Thoracic aorta (tissue), 2 donors: Measurements from ENCODE around the gene SELENOS. TPM values are rescaled to one million over a fixed set of nuclear protein-coding genes. Genes with fewer than 3 reads are reported as not detected.

ENCODE experiments used
- ATAC-seq: fragments of 150-250 bp; one replicate; pipeline ENCODE4 v1.8.0; 2017; ENCODE audit warnings: low read depth; ENCODE audit not compliant: insufficient number of reproducible peaks, low FRiP score
- DNase-seq: peaks from one replicate; pipeline ENCODE4 v3.0.0-alpha.2; 2020; ENCODE audit warnings: low spot score
- H3K27ac ChIP-seq, 2 donors: fragments of 200-600 bp; sonication (generic); 1 replicate in 1 of 2; 2 replicates in 1 of 2; pipeline ENCODE4 v1.5.1; 2016; ENCODE audit warnings: mild to moderate bottlenecking in 2 of 2, moderate library complexity in 2 of 2
- H3K27me3 ChIP-seq: fragments of 200-600 bp; sonication (generic); replicated peaks from 2 replicates; pipeline ENCODE4 v1.6.0; 2016; ENCODE audit warnings: mild to moderate bottlenecking; ENCODE audit not compliant: insufficient read depth
- H3K36me3 ChIP-seq: fragments of 200-600 bp; sonication (generic); one replicate; pipeline ENCODE4 v1.5.1; 2016
- H3K4me1 ChIP-seq, 2 donors: fragments of 200-600 bp; sonication (generic); 1 replicate in 1 of 2; 2 replicates in 1 of 2; pipeline versions ENCODE4 v1.5.1 to v1.6.0; 2016; ENCODE audit warnings: low read depth in 2 of 2, mild to moderate bottlenecking in 1 of 2; ENCODE audit not compliant: control insufficient read depth in 1 of 2
- H3K4me3 ChIP-seq: fragments of 200-600 bp; sonication (generic); 2 replicates; pipeline ENCODE4 v1.5.1; 2016; ENCODE audit warnings: mild to moderate bottlenecking
- H3K9me3 ChIP-seq: fragments of 200-600 bp; sonication (generic); 2 replicates; pipeline ENCODE4 v1.5.1; 2016
- total RNA-seq, 2 donors: library from RNA; depleted of rRNA; stranded (reverse); fragments of >200 nt; gene quantifications; one replicate each; pipeline versions ENCODE4 v1.1.0 to v1.2.3, GENCODE V29; 2016
- TF ChIP-seq, protein P1 (sequence below): fragments of 200-600 bp; sonication (generic); IDR thresholded peaks from one replicate; pipeline ENCODE4 v1.5.1; 2019; ENCODE audit warnings: antibody characterized with exemption

SELENOS gene
- total RNA-seq, 2 donors from 2014 or later = 84.6 to 92.6 TPM

DNA sequence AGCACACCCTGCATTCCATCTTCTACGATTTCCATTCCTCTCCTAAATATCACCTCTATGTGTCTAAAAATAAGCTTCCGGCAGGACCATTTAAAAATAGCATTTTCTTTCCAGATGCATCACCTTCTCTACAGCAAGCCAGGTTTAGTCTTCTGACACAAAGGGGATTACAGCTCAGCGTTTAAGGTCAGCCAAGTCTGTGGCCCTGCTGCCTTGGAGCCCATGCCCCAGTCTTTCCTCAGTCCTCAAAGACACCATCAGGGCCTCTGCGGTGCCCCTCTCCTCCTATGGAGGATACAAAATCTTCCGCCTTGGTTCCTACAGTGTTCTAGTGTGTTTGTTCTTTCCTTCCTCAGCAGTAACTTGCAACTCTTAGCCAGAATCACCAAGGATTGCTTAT, 3.8 kb downstream of the SELENOS start:
- ATAC-seq (no peak), DNase-seq (no peak)
- no peak overlapping the region for H3K27ac ChIP-seq
- no peaks in the 10 kb centered on the region for H3K9me3 ChIP-seq
- H3K4me3 ChIP-seq = no peak overlapping the region
- TF ChIP-seq, protein P1, sequence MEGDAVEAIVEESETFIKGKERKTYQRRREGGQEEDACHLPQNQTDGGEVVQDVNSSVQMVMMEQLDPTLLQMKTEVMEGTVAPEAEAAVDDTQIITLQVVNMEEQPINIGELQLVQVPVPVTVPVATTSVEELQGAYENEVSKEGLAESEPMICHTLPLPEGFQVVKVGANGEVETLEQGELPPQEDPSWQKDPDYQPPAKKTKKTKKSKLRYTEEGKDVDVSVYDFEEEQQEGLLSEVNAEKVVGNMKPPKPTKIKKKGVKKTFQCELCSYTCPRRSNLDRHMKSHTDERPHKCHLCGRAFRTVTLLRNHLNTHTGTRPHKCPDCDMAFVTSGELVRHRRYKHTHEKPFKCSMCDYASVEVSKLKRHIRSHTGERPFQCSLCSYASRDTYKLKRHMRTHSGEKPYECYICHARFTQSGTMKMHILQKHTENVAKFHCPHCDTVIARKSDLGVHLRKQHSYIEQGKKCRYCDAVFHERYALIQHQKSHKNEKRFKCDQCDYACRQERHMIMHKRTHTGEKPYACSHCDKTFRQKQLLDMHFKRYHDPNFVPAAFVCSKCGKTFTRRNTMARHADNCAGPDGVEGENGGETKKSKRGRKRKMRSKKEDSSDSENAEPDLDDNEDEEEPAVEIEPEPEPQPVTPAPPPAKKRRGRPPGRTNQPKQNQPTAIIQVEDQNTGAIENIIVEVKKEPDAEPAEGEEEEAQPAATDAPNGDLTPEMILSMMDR = no peak
- peaks cover 47% of the 10 kb centered on the region for H3K36me3 ChIP-seq
- peaks cover 12 to 20% of the 10 kb centered on the region in 2 donors for H3K4me1 ChIP-seq
- no peaks in the 10 kb centered on the region for H3K27me3 ChIP-seq

DNA sequence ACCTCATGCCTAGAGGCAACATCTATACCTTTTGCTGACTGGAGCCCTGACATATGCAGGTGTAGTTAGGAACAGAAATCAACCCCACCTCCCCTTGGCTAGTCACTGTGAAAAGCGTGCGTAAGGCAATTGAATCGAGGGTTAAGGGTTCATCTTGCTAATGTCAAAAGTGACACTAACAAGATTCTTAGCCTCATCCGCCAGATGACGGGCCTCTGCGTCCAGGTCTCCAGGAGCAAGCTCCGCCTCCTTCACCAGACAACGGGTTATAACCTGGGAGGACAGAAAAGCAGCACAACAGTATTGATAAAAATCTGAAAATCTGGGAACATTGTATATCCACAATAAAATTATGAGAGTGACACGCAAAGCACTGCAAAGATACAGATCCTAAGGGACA, 4.7 kb downstream of the SELENOS start:
- H3K27ac ChIP-seq = no peak overlapping the region
- ATAC-seq (no peak), DNase-seq (no peak)
- H3K4me1 ChIP-seq = peaks cover 11 to 21% of the 10 kb centered on the region in 2 donors
- no peaks in the 10 kb centered on the region for H3K9me3 ChIP-seq
- H3K27me3 ChIP-seq = no peaks in the 10 kb centered on the region
- H3K4me3 ChIP-seq = no peak overlapping the region
- TF ChIP-seq, protein P1 = no peak
- H3K36me3 ChIP-seq = peaks cover 47% of the 10 kb centered on the region

DNA sequence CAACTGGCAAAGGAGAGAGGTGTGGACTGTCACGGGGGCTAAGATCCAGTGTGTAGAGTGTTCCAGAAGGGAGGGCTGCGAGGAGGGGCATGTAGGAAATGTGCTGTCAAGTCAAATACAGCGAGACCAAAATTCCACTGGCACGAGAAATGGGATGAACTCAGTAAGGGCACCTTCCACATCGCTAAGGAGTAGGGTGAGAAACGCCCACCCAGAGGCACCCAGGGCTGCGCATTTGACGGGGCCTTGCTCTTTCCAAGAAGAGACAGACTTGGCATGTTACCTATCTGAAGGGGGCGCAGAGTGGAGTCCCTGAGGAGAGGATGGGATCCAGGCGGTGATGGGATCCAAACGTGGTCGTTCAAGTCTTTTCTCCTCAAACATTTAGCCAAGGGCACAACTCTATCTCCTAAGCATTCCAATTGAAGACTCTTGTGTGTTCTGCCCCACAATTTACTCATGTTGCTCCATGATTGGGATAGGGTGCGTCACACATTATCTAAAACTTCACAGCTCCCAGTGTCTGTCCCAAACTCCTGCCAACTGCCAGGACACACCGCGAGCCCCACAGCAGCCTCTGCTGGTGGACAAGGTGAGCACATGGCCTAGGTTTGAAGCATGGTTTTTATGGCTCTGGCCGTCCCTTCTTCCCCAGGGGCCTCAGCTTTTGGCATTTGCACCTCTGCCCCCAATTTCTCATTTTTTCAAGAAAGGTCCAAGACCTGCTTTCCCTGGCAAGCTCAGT, 7.6 kb downstream of the SELENOS start:
- peaks cover 42% of the 10 kb centered on the region for H3K36me3 ChIP-seq
- ATAC-seq (no peak), DNase-seq (no peak)
- no peak overlapping the region for H3K27ac ChIP-seq
- no peaks in the 10 kb centered on the region for H3K27me3 ChIP-seq
- no peaks in the 10 kb centered on the region for H3K9me3 ChIP-seq
- peaks cover 12 to 32% of the 10 kb centered on the region in 2 donors for H3K4me1 ChIP-seq
- no peak overlapping the region for H3K4me3 ChIP-seq
- TF ChIP-seq, protein P1 = no peak

DNA sequence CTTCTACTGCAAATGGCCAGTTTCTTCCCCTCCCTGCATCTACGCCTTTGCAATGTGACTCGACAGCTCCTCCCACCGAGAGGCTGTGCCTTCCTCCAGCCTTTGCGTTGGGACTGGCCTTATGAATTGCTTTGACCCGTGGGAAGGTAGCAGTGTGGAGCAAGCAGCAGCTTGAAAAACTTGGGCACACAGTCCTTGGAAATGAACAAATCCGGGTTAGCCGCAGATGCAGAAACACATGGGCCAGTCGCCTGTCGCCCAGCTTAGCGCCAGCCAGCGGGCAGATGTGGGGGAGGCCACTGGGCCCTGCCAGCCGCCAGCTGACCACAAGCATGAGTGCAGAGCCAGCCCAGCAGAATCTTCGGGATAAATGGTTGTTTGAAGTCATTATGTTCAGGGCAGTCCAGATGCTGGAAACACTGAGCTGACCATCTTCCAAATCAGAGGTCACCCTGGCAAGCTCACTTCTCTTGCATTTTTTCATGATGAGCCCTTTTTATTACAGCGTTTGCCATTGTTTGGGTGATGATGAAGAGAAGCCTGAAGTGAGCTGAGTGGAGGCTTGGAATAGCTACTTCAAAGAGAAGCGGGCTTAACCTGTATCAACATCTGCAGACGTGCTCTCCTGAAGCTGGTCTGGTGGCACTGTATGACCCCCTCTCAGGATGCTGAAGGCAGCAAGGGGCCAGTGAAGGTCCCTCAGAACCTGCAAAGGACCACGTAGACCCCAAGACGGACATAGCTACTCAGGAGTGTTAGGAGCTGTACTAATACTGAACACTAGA, 9.8 kb downstream of the SELENOS start:
- H3K9me3 ChIP-seq = no peaks in the 10 kb centered on the region
- ATAC-seq (peak; percentile 53), DNase-seq (no peak)
- peaks cover 21% of the 10 kb centered on the region for H3K36me3 ChIP-seq
- H3K27ac ChIP-seq = peak overlapping the region; percentile 81 to 89
- H3K27me3 ChIP-seq = no peaks in the 10 kb centered on the region
- peak overlapping the region; percentile 49 for H3K4me3 ChIP-seq
- H3K4me1 ChIP-seq = peaks cover 12 to 36% of the 10 kb centered on the region in 2 donors
- TF ChIP-seq, protein P1 = no peak

DNA sequence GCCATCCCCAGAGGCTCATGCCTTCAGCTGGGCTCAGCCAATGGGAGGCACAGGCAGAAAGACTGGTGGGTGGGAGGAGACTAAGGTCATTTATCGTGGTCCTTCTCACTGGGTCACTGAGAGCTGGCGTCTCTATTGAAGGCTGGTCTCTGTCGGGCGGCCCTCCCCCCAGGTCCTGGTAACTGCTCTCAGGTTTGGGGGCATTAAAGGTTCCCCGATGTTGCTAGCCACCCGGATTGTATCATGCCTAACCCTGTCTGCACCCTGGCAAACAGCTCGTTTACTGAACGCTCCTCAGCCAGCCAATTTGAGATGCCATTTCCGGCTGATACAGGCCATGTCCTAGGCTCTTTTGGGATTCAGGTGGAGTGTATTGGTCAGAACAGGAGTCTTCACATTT, 10.5 kb downstream of the SELENOS start:
- Histone ChIP-seq H3K36me3 (peaks cover 14% of the 10 kb centered on the region), H3K27ac (peak overlapping the region; percentile 81 to 89), H3K4me3 (peak overlapping the region; percentile 49), H3K4me1 (peaks cover 12 to 36% of the 10 kb centered on the region in 2 donors), H3K9me3 (no peaks in the 10 kb centered on the region), H3K27me3 (no peaks in the 10 kb centered on the region)
- ATAC-seq = no peak
- no peak for DNase-seq
- TF ChIP-seq, protein P1 = no peak
